IPS-20b (cell line): Measurements from ENCODE around the gene MGME1.
"Not testable (repeated sequence)": the region's sequence is repeated elsewhere in the genome, so short reads cannot be mapped to it uniquely, and the experiment has no call there.

Experiments used
- H3K27ac ChIP-seq: one replicate; pipeline ENCODE4 v1.5.1; 2013; ENCODE audit warnings: low read length
- H3K27me3 ChIP-seq: 2 replicates; pipeline ENCODE4 v1.6.1; 2013; ENCODE audit warnings: mild to moderate bottlenecking, low read length, inconsistent platforms; ENCODE audit not compliant: insufficient read depth
- H3K36me3 ChIP-seq: 2 replicates; pipeline ENCODE4 v1.6.1; 2013; ENCODE audit warnings: low read depth, mild to moderate bottlenecking, inconsistent platforms, low read length, moderate library complexity; ENCODE audit not compliant: insufficient read depth
- H3K4me1 ChIP-seq: 2 replicates; pipeline ENCODE4 v1.6.1; 2013; ENCODE audit warnings: mild to moderate bottlenecking, control low read depth, inconsistent platforms, low read length, moderate library complexity; ENCODE audit not compliant: insufficient read depth
- H3K4me3 ChIP-seq: 2 replicates; pipeline ENCODE4 v1.5.1; 2013; ENCODE audit warnings: mild to moderate bottlenecking, low read length, inconsistent platforms
- H3K9ac ChIP-seq: 2 replicates; pipeline ENCODE4 v1.6.1; 2013; ENCODE audit warnings: low read depth, mild to moderate bottlenecking, inconsistent platforms, low read length, moderate library complexity
- H3K9me3 ChIP-seq: 2 replicates; pipeline ENCODE4 v1.6.1; 2013; ENCODE audit warnings: mild to moderate bottlenecking, low read depth, low read length, inconsistent platforms; ENCODE audit not compliant: insufficient read depth

Gene MGME1

GRCh38 chr20:18016772-18017171 lies 48.0 kb downstream of the MGME1 start:
- Histone ChIP-seq H3K27ac (no peak overlapping the region), H3K4me1 (no peaks in the 10 kb centered on the region), H3K36me3 (no peaks in the 10 kb centered on the region), H3K4me3 (no peak overlapping the region), H3K27me3 (no peaks in the 10 kb centered on the region), H3K9me3 (no peaks in the 10 kb centered on the region), H3K9ac (no peak overlapping the region)

- H3K4me3 ChIP-seq = no peak overlapping the region
- no peaks in the 10 kb centered on the region for H3K4me1 ChIP-seq
- no peaks in the 10 kb centered on the region for H3K27me3 ChIP-seq
Observed at GRCh38 chr20:18018100-18018499, 49.3 kb downstream of the MGME1 start.

GRCh38 chr20:18019068-18019467 lies 50.2 kb downstream of the MGME1 start:
- Histone ChIP-seq H3K27ac (no peak overlapping the region), H3K36me3 (peaks cover 15% of the 10 kb centered on the region), H3K4me3 (no peak overlapping the region), H3K9ac (no peak overlapping the region), H3K27me3 (no peaks in the 10 kb centered on the region), H3K9me3 (no peaks in the 10 kb centered on the region; the same call in 1 of the 2 replicates), H3K4me1 (no peaks in the 10 kb centered on the region)

More at GRCh38 chr20:18018100-18018499, 49.3 kb downstream of the MGME1 start:
- no peak overlapping the region for H3K27ac ChIP-seq
- no peaks in the 10 kb centered on the region; the same call in 1 of the 2 replicates for H3K9me3 ChIP-seq
- no peak overlapping the region for H3K9ac ChIP-seq
- peaks cover 12% of the 10 kb centered on the region for H3K36me3 ChIP-seq

- Histone ChIP-seq H3K4me1 (no peaks in the 10 kb centered on the region), H3K27ac (no peak overlapping the region), H3K4me3 (no peak overlapping the region), H3K9ac (no peak overlapping the region), H3K36me3 (peaks cover 15% of the 10 kb centered on the region), H3K9me3 (no peaks in the 10 kb centered on the region; the same call in 1 of the 2 replicates), H3K27me3 (no peaks in the 10 kb centered on the region)
Observed at GRCh38 chr20:18020931-18021330, 52.1 kb downstream of the MGME1 start.

GRCh38 chr20:18024606-18025127 lies 55.8 kb downstream of the MGME1 start:
- no peaks in the 10 kb centered on the region; the same call in 1 of the 2 replicates for H3K9me3 ChIP-seq
- H3K4me3 ChIP-seq = no peak overlapping the region
- H3K27me3 ChIP-seq = no peaks in the 10 kb centered on the region
- no peak overlapping the region for H3K9ac ChIP-seq
- no peak overlapping the region for H3K27ac ChIP-seq
- H3K36me3 ChIP-seq = peaks cover 15% of the 10 kb centered on the region
- H3K4me1 ChIP-seq = no peaks in the 10 kb centered on the region

- H3K4me3 ChIP-seq, H3K27ac ChIP-seq, H3K9me3 ChIP-seq, H3K27me3 ChIP-seq, H3K4me1 ChIP-seq, H3K9ac ChIP-seq: not testable (repeated sequence)
- H3K36me3 ChIP-seq = peaks cover 14% of the 10 kb centered on the region
Observed at GRCh38 chr20:18027011-18027410, 58.2 kb downstream of the MGME1 start.

GRCh38 chr20:18030020-18030419 lies 61.2 kb downstream of the MGME1 start:
- no peak overlapping the region for H3K27ac ChIP-seq
- peaks cover 7% of the 10 kb centered on the region; the same call in 1 of the 2 replicates for H3K4me1 ChIP-seq
- no peaks in the 10 kb centered on the region for H3K36me3 ChIP-seq
- no peaks in the 10 kb centered on the region for H3K27me3 ChIP-seq
- no peak overlapping the region for H3K9ac ChIP-seq
- H3K4me3 ChIP-seq = no peak overlapping the region
- no peaks in the 10 kb centered on the region for H3K9me3 ChIP-seq

GRCh38 chr20:18031050-18031449 lies 62.2 kb downstream of the MGME1 start:
- Histone ChIP-seq H3K27me3 (no peaks in the 10 kb centered on the region), H3K36me3 (no peaks in the 10 kb centered on the region), H3K27ac (no peak overlapping the region), H3K4me1 (peaks cover 7% of the 10 kb centered on the region; the same call in 1 of the 2 replicates), H3K9ac (no peak overlapping the region), H3K4me3 (no peak overlapping the region), H3K9me3 (no peaks in the 10 kb centered on the region)

GRCh38 chr20:18031888-18032509 lies 63.2 kb downstream of the MGME1 start:
- Histone ChIP-seq H3K9me3 (no peaks in the 10 kb centered on the region), H3K36me3 (no peaks in the 10 kb centered on the region), H3K27ac (no peak overlapping the region)

GRCh38 chr20:18032977-18033892 lies 64.4 kb downstream of the MGME1 start:
- no peak overlapping the region; the same call in 1 of the 2 replicates for H3K9ac ChIP-seq
- peaks cover 7% of the 10 kb centered on the region; the same call in 1 of the 2 replicates for H3K4me1 ChIP-seq
- H3K36me3 ChIP-seq = no peaks in the 10 kb centered on the region
- no peak overlapping the region for H3K27ac ChIP-seq
- no peaks in the 10 kb centered on the region for H3K9me3 ChIP-seq
- H3K27me3 ChIP-seq = no peaks in the 10 kb centered on the region
- H3K4me3 ChIP-seq = no peak overlapping the region

More at GRCh38 chr20:18031888-18032509, 63.2 kb downstream of the MGME1 start:
- Histone ChIP-seq H3K27me3 (no peaks in the 10 kb centered on the region), H3K4me1 (peaks cover 7% of the 10 kb centered on the region; the same call in 1 of the 2 replicates), H3K9ac (no peak overlapping the region), H3K4me3 (no peak overlapping the region)

GRCh38 chr20:18034039-18034438 lies 65.2 kb downstream of the MGME1 start:
- Histone ChIP-seq H3K27ac (no peak overlapping the region), H3K4me3 (no peak overlapping the region), H3K27me3 (no peaks in the 10 kb centered on the region), H3K36me3 (no peaks in the 10 kb centered on the region), H3K9me3 (no peaks in the 10 kb centered on the region), H3K4me1 (peaks cover 7% of the 10 kb centered on the region; the same call in 1 of the 2 replicates), H3K9ac (no peak overlapping the region)
